HG03045 (cell line): Measurements from ENCODE around the gene IFNA1.
"Not testable (repeated sequence)": the region's sequence is repeated elsewhere in the genome, so short reads cannot be mapped to it uniquely, and the experiment has no call there.

Source experiments
- ATAC-seq: cut with Tn5 transposase; IDR thresholded peaks from one replicate; pipeline ENCODE4 v1.9.1; 2021; ENCODE audit warnings: mild to moderate bottlenecking, moderate library complexity; ENCODE audit not compliant: unreplicated experiment

IFNA1 gene

DNA sequence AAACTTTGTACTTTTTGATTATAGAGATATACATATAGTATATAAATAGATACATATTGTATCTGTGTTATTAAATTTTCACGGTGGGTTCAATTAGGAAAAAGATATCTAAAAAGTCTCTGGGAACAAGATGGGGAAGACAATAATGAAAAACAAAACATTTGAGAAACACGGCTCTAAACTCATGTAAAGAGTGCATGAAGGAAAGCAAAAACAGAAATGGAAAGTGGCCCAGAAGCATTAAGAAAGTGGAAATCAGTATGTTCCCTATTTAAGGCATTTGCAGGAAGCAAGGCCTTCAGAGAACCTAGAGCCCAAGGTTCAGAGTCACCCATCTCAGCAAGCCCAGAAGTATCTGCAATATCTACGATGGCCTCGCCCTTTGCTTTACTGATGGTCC lies at the start of gene IFNA1:
Gene IFNA1 (plus strand): TSS at position 301 of the 400 bp plus-strand sequence. CDS start 69 bp downstream, at position 370.
- no peak for ATAC-seq

DNA sequence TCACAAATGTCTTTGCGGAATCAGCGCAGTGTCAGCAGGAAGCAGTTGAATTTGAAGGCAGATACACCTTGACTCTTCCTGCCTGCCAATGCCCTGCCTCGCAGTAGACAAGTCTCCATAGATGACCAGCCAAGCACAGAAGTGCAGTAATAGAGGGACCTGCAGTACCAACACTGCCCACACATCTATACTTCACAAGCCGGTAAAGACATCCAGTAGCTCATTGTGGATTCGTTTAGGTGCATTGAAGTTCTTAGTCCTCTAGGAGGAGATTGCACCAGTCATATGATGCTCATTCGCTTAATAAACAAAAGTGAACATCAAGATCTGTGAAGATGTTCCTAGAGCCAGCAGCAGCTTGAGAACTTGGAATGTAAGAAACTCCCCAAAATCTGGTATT lies 48.0 kb upstream of the IFNA1 start:
- ATAC-seq: peak; percentile 81

DNA sequence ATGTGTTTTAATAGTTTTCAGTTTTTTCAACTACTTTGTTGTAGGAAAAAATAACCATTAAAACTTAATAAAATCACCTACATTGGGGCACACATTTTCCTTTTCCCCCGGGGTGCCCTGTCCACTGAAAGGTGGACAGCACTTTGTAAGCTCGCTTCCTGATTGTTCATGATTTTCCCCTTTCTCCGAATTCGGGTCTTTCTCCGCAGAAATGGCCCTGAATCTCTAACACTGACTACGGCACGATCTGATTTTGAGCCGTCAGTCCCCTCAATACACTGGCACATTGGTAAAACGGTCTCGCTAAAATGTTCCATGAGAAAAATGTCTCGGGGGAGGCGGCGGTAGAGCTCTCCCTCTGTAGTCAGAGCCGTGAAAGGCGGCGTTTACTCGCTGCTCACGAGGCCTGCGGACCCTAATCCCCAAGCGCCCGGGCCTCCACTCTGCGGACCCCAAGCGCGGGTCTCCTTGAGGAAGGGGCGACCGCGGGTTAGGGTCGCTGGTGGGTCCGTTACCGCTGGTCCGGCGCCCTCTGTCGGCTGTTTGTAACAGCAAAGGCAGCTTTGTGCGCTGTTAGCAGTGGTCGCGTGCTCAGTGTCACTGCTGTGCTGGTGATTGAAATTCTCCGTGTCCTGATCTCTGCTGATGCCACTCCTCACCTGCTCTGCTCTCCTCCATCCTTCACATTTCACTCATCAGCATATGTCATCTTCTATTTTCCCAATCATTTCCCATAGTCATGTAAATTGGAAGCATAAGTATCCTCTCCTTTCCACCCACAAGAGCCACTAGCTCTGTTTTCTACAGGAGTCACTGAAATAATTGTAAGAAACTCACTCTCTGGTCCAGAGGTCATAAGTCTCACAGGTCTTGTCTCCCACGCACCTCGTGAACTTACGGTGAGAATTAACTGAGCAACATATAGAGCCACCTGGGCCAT lies 44.2 kb upstream of the IFNA1 start:
- peak; percentile 84 for ATAC-seq

DNA sequence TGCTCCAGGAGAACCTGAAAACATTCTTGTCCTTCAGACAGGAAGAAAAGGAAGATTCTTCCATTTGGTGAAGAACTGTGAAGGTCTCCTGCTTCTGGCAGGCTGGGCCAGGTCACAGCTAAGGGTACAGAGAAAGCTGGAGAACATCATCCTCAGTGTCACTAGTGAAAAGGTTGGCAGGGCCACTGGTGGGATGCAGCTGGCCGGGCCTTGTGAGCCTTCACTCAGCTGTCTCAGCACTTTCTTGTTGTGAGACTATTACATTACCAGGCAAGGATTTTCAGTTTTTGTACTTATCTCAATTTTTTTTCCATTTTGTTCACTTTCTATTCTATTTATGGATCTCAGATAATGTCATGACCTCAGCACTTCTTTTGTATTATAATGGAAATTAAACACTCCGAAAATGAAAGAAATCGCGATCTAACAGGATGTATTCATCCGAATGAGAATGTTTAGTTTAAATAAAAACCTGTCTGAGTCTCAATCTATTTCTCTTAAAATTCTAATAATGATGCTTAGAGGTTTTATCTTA lies 41.2 kb upstream of the IFNA1 start:
- no peak for ATAC-seq

DNA sequence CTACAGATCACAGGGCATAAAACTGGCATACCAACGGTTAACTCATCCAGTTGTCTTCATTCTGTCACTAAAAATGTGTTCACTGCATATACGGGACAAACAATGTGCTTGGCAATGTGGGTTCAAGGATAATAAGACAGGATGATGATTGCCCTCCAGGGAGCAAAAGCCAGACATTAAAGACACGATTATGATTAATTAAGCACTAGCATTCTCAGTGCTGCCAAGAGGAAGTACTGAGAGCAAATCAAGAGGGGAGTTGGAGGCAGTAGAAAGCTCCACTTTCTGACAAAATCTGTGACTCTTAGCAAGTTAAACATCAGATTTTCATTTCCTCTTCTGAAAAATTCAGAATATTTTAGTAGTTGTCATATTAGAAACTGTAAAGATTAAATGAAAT lies 40.3 kb upstream of the IFNA1 start:
- ATAC-seq: no peak

DNA sequence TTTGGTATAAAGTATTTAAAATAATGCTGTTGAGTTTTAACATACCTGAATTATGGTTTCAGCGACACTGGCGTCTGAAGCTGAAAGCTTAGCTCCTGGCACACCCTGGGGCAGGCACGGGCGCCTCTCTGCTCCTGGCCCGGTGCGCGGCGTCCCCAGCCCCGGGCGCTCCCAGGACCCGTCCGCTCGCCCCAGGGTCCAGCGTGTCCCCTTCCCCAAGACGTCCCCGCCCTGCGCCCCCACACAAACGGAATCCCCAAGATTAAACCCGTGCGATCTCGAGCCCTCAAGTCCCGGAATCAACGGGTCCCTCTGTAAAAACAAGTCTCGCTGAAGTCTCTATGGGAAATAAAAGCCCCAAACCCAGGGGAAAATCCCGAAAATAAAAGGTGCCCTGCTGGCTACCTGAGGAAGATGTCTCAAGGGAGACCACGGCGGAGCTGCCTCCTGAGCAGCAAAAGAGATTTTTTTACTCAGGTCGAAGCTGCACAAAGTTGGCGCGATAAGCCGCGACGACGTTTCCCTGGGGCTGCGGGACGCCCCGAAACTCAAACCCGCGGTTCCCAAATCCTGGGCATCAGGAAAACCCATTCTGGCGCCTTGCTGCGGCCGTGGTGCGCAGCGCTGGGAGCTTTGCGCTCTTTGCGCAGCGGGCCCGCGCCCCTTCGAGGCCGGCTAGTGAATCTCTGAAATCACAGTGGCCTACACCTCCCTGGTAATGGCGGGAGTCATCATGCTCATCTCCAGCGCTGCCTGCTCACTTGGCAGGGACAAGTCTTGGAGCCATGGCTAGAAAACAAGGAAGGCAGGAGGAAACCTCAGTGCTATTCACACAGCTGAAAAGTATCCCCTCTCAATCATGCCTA lies 37.6 kb upstream of the IFNA1 start:
- no peak for ATAC-seq

DNA sequence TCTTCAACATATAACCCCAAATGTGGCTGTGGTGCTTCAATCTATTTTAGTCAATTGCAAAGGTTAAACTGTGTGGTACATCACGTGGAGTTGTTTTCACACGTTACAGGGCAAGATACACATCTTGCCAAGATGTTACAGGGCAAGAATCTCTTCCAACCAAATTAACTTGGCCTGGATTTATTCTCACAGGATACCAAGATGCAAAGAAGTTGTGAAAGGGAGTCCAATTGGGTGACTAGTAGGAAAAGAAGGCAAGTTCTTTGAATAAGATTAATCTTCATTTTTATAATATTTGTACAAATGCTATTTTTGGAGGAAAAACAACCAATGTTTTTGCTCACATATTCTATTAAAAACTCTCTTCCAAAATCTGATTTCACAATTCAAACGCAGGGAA lies 36.1 kb upstream of the IFNA1 start:
- ATAC-seq: no peak

DNA sequence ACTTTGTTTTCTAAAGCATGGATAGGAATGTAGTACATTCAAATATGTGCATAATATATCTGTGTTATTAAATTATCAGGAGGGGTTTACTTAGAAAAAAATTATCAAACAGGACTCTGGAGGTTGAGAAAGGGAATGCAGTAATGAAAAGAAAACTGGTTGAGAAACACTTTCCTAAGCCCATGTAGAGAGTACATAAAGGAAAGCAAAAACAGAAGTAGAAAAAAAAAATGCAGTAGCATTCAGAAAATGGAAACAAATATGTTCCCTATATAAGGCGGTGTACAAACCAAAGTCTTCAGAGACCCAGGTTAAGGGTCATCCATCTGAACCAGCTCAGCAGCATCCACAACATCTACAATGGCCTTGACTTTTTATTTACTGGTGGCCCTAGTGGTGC lies 31.4 kb upstream of the IFNA1 start, which contains the start of gene IFNA8:
Gene IFNA8 (plus strand): TSS at position 301 of the 400 bp plus-strand sequence. CDS start 60 bp downstream, at position 361.
- no peak for ATAC-seq

DNA sequence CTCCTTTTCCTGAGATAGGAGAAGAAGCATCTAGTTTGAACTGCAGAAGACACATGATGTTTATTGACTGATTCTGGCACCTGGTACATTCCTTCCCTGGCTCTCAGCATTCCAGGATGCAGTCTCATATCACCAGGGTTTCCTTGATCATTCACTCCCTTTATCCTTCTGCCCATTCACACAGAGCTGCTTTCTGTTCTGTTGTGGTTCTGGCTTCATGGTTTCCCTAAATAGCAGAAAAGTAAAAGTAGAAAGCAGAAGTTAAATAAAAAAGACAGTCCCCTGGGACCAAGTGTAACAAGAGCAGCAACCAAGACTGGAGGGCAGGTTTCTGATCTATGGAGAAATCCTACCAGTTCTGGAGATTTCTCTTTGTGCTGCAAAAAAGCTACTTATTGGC lies 28.1 kb upstream of the IFNA1 start:
- ATAC-seq: no peak

DNA sequence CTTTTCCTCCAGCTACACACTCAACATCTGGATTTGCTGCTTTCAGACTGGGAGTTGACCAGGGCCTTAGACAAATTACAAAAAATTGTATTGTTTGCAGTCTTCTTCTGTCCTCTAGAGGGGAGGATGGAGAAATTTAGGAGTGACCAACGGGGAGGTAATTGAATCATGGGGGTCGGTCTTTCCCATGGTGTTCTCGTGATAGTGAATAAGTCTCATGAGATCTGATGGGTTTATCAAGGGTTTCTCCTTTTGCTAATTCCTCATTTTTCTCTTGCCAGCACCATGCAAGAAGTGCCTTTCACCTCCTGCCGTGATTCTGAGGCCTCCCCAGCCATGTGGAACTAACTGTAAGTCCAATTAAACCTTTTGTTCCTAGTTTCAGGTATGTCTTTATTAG lies 27.1 kb upstream of the IFNA1 start:
- no peak for ATAC-seq

DNA sequence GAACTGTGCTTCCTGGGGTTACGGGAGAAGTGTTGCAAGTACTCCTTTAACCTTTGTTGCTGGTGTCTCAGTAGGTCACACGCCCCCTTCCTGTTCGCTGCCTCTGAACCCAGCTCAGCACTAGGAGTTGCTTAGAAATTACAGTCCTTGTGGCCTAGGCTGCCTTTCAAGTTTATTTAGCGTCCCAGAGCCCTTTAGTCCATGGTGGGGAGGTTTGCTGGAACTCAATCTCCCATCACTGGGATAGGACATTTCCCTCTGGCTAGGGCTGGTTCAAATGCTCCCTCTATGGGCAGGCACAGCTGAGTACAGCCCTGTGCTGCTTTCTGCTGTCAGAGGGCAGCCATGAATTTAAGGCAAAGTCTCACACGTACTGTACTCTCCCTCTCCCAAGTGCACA lies 26.6 kb upstream of the IFNA1 start:
- no peak for ATAC-seq

DNA sequence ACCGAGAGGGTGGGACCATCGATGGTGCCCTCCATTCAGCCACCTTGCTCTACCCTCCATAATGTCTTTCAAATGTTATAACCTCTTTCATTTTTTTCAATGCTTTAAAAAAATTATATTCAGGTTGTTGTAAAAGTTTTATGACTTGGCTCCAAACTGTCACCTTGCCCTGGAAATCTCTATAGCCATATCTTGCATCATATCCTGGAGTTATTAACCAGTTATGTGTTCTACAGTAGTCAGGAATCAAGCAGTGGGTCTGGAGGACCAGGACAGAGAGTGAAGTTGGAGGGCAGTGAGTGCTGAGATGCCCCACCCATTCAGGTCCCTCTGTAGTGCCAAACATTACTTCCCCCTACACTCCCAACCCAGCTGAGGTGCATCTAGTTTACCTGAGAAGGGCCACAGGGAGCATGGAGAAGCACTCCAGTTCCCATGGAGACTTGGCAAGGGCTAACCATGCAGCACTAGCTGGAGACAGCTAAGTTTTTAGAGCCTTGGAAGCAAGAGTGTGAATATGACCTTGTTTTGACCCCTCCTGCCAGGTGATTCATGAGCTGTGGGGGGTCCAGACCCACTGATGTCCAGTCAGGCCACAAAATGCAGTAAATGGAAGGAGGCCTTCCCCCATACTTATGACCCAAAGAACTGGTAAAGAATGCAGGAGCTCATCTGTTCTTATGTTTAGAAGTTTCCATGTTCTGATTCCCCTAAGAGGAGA lies 25.9 kb upstream of the IFNA1 start:
- ATAC-seq: no peak

DNA sequence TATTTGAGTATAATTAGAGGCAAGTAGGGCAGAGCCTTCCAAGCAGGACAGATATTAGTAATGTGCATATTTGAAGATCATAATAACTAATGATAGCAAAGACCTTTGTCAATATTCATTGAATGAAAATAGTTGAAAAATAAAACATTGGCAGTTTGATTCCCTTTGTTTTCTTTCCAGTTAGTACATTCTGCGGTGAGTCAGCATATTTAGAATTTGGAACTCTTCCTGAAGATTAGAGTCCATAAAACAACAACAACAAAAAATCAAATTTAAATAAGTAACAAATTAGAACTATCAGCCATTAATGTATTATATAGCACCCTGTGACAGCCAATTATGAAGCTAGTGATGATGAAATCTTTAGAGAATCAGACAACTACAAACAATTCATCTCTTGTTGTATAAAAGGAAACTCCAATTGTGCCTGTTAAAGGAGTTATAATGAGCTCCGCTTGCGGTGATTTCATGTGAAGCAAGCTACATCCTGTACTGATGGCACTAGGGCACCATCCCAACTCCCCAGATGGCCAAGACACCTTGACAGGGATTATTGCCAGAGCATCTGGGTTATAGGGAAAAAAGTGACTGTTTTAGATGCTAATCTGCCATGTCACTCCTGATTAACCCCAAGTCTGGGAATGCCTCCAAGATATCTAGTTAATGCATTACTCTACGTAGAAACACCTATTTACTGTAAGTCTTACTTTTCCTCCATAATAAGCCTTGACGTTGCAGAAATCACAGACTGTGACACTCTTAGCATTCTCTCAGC lies 24.6 kb upstream of the IFNA1 start:
- no peak for ATAC-seq

DNA sequence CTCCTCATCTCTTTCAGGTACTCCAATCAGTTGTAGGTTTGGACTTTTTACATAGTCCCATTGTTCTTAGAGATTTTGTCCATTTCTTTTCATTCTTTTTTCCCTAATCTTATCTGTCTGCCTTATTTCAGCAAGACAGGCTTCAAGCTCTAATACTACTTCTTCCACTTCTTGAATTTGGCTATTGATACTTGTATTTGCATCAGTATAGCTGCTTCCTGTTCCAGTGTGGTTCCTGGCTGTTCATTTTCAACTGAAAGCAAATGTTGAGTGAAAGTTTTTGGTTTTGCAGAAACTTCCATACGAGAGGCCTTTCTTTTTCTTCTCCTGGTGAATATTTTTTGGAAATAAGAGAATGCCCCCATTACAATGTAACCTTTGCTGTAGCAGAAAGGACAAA lies 12.0 kb upstream of the IFNA1 start:
- ATAC-seq: no peak

DNA sequence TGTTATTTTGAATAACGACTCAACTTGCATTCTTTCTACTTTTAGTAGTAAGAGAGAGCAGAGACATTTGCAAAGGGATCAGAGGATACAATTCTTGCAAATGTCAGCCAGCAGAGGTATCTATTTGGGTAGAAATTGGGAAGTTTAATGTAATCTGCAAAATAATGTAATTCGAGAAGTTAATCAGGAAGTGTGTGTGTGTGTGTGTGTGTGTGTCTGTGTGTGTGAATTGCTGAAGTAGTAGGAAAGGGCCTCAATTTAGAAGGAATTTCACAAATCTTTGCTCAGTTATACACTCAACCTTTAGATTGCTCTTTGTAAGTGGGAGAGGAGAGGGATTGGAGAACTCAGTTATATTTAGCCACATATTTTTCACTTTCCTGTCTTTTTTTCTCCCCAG lies 11.0 kb upstream of the IFNA1 start:
- ATAC-seq: no peak

DNA sequence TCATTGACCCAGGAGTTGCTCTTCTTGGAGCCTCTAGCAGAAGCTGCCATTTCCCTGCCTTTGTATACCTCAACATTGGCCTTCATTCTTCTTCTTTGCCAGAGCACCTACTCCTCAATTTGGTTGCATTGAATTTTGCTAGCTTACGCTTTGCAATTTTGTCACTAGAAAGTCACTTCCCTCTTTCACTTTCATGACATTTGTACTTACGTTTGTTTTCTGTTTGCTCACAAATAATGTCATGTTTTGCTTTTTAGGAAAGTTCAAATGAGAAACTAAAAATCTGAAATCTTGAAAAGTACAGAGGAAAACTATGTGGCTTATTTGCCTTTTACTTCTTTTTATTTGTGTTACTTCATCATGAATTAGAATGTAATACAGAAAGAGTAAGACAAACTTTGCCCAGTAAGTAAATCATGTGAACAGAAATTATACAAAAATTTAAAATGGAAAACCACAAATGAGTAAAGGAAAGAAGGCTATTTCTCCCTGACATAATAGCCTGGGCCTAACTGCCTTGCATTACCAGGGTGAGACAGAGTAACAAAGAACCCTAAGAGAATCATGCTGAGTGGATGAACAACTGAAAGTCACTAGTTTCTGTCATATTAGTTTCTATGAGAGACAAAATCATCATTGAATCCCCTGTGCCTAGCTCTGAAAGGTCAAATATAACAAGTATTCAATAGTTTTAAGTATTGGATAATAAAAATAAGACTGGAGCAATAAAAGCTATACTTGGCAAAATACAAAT lies 7.4 kb upstream of the IFNA1 start:
- no peak for ATAC-seq

DNA sequence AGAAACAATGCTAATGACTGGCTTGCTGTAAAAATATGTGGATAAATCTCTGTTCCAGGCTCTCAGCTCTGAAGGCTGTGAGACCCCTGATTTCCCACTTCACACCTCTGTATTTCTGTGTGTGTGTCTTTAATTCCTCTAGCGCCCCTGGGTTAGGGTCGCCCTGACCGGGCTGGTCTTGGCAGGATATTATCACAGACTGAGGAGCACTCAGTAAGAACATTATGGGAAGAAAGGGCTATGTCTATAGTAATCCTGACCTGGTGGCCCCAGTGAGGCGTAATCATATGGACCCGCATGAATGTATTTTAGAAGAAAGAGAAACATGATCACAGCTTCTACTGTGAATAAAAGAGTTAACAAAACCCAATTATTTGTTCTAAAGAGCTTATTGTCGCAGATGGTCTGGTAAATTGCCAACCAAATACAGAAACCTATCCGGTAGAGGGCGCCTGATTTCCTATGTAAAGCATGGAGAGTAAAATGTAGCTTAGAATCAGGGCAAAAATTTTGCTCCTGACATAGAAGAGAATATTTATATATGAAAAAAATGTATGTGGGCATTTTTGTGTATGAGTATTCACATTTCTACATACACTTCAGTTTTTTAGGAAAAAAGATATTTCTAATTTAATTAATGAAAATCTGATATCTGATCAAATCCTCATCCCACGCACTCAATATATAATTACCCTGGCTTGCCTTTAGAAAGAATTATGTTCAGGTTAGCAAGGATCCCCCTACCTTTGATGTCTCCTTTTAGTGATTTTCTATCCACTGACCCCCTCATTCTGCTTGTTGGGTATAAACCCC lies 5.8 kb upstream of the IFNA1 start:
- ATAC-seq: no peak

DNA sequence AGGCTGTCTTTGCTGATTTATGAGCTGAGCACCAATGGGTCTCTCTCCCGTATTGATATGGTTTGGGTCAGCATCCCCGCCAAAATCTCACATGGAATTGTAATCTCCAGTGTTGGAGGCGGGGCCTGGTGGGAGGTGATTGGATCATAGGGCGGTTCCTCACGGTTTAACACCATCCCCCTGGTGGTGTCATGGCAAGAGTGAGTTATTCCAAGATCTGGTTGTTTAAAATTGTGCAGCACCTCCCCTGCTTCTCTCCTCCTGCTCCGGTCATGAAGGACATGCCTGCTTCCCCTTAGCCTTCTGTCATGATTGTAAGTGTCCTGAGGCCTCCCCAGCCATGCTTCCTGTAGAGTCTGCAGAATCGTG lies 5.2 kb upstream of the IFNA1 start:
- not testable (repeated sequence) for ATAC-seq
